SKM-1 (cell line): ENCODE results near the gene EPPIN.
"Not testable (repeated sequence)": the region's sequence is repeated elsewhere in the genome, so short reads cannot be mapped to it uniquely, and the experiment has no call there.

Experiments
- DNase-seq: peaks from one replicate; lab custom pipeline; 2025; ENCODE audit not compliant: unreplicated experiment; lab: John Stamatoyannopoulos, UW

Gene EPPIN

DNA sequence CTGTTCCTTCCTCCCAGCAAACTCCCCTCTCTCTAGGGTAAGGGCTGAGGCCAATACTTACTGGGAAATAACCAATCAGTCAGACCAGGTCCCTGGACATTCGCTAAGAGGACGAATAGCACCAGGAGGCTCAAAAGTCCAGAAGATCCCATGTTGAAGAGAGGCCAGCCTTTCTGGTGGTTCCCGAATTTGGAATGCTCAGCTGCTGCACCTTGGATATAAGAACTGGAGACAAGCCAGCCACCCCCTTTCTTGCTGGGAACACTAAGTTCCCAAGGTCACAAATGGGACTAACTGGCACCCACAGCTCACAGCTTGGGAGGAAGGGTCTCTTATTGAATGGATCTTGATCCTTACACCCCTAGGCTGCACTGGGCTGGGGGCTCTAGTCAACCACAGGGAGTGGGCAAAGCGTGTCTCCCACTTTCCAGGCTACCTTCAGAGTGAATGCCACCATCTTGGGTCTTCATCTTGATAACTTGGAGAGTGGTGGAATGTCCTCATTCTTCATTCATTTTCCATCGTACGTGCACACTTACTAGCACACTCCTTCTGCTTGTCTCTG lies at the start of gene EPPIN:
TSS of gene EPPIN (minus strand) at position 196 of the 565 bp plus-strand sequence. CDS start at position 152, 44 bp downstream.
- DNase-seq, result no peak

DNA sequence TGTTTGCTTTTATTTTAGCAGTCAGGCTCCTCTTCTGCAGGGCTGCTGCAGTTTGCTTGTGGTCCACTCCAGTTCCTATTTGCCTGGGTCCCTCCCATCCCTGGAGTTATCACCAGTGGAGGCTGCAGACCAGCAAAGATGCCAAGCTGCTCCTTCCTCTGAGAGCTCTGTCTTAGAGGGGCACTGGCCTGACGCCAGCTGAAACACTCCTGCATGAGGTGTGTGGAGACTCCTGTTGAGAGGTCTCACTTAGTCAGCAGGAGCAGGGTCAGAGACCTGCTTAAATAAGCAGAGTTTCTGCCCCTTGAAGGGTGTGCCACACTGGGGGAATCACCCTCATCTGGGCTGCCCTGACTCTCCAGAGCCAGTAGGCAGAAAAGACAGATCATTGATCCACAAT lies 48.0 kb upstream of the EPPIN start:
- DNase-seq, result no peak

DNA sequence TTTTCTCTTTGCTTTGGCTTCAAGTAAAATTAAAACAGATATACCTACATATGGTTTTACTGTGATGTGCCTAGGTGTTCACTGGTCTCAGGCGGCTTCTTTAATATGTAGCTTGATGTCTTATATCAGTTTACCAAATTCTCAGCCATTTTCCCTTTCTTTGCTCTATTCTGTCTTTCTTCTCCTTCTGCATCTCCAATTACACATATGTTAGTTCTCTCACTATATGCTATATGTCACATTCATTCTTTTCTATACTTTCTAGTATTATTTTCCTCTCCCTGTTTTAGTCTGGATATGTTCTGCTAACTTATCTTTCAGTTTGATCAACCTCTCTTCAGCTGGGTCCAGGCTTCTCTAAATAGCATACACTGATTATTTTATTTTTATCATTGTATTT lies 46.3 kb upstream of the EPPIN start:
- no peak for DNase-seq

DNA sequence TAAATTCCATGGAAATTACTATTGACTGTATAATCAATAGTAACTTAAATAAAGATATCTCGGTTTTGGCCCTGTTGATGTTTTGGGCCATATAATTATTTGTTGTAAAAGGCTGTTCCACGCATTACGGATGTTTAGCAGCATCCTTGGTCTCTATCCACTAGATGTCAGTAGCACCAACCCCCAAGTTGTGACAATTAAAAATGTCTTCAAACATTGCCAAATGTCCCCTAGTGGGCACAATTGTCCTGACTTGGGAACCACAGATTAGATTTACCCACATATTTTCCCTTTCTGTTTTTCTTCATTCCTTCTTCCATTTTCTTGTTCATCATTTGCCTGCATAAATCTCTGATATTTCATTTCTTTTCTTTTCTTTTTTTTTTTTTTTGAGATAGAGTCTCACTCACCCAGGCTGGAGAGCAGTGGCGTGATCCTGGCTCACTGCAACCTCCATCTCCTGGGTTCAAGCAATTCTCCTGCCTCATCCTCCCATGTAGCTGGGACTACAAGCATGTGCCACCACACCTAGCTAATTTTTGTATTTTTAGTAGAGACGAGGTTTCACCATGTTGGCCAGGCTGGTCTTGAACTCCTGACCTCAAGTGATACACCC lies 45.5 kb upstream of the EPPIN start:
- DNase-seq, result no peak

- DNase-seq, result no peak
These were observed 42.5 kb upstream of the EPPIN start for GRCh38 chr20:45589725-45590124.

GRCh38 chr20:45588800-45589199 lies 41.6 kb upstream of the EPPIN start:
- DNase-seq, result no peak

GRCh38 chr20:45585986-45586385 lies 38.8 kb upstream of the EPPIN start:
- DNase-seq, result not testable (repeated sequence)

DNA sequence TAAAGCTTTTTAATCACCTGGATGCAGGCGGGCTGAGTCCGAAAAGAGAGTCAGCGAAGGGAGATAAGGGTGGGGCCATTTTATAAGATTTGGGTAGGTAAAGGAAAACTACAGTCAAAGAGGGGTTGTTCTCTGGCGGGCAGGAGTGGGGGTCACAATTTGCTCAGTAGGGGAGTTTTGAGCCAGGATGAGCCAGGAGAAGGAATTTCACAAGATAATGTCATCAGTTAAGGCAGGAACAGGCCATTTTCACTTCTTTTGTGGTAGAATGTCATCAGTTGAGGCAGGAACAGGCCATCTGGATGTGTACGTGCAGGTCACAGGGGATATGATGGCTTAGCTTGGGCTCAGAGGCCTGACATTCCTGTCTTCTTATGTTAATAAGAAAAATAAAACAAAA lies 37.1 kb upstream of the EPPIN start:
- not testable (repeated sequence) for DNase-seq

GRCh38 chr20:45583502-45583901 lies 36.3 kb upstream of the EPPIN start:
- no peak for DNase-seq

GRCh38 chr20:45581702-45582101 lies 34.5 kb upstream of the EPPIN start:
- no peak for DNase-seq

DNA sequence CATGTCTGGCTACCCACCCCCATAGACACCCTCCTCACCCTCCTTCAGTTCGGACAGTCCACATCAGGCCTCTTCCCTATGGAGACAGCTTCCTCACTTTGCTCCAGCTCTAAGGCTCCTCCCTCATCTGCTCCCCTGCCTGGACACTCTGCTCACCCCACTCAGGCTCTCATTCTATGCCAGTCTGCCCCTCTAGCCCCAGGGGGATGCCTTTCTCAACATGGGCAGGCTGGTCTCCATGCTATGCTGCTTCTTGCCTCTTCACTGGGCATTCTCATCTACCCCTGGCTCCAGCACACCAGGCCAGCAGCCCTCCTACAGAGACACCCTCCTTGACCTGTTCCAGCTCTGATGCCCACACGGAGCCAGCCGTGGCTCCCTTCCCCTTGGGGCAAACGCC lies 32.0 kb upstream of the EPPIN start, which contains the start of gene WFDC8:
TSS of gene WFDC8 (minus strand) at position 101 of the 400 bp plus-strand sequence. CDS start at position 64, 37 bp downstream.
- DNase-seq, result no peak

DNA sequence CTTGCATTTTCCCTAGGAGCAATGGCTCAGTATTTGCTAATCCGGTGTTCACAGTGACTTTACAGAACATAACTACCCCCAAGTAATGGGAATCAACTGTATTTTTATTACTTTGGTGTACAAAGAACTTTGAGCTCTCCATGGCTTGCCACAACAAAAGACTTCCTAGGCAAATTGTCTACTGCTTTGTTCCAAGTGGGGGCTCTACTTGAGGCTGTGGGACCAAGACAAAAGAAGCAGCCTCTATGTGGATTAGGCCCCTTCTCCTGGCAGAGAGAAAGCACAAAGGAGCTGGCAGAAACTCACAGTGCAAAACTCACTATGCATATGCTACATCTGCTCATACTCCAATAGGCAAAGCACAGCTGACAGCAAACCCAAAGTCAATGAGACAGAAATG lies 31.0 kb upstream of the EPPIN start:
- DNase-seq, result no peak

DNA sequence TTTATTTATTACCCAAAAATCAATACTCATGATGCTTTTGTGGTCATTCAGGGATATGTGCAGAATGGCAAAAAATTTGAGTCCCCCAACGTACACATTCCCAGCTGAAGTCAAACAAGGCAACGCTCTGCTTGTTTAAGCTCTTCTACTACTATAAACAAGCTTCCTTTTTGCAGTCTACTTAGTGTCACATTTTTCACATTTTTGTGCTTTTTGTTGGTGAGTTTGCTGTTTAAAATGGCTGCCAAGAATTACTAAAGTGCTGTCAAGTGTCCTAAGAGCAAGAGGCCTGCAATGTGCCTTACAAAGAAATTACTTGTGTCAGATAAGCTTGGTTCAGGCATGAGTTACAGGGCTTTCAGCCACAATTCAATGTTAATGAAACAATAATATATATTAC lies 29.8 kb upstream of the EPPIN start:
- no peak for DNase-seq

DNA sequence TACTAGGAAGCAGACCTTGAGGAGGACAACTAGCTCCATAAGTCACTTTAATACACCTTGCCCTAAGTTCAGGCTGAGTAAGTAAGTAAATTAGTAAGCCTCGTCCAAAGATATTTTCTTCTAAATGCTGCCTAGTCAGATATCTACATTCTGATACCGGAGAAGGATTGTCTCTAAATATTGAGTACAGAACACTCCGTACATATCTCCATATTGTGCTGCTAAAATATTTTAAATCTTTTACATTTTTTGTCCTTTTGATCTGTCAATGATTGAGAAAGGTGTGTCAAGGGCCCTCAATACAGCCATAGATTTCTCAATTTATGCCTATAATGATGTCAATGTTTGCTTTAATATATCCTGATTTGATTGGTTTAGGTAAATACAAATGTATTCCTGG lies 28.7 kb upstream of the EPPIN start:
- DNase-seq, result no peak

- DNase-seq, result not testable (repeated sequence)
These were observed 22.4 kb upstream of the EPPIN start for GRCh38 chr20:45569650-45570049.

DNA sequence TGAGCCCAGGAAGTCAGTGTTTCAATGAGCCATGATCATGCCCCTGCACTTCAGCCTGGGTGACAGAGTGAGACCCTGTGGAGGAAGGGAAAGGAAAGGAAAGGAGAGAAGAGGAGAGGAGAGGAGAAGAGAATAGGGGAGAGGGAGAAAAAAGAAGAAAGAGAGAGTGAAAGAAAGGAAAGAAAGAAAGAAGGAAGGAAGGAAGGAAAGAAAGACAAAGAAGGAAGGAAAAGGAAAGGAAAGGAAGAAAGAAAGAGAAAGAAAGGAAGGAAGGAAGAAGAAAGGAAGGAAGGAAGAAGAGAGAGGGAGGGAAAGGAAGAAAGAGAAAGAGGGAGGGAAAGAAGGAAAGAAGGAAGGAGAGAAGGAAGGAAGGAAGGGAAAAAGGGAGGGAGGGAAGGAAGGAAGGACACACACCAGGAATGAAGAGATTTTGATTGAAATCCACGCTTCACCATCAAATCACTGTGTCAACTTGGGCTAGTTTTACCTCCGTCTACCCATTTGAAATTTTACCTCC lies 17.6 kb upstream of the EPPIN start:
- DNase-seq, result no peak

DNA sequence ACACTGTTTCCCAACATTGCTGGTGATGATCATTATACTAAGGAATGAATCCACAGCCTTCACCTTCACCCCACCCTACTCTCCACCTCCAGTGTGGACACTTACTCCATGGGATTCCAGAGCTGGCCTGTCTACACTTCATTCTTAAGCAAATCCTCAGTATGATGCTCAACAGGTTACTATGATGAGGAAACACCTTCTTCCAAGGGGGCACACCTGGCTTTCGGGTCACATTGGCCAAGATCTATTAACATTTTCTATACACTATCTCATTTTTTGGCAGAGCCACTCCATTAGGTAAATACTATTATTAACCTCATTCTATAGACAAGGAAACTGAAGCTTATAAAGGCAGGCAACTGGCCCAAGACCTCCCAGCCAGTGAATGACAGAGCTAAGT lies 8.0 kb upstream of the EPPIN start:
- no peak for DNase-seq

DNA sequence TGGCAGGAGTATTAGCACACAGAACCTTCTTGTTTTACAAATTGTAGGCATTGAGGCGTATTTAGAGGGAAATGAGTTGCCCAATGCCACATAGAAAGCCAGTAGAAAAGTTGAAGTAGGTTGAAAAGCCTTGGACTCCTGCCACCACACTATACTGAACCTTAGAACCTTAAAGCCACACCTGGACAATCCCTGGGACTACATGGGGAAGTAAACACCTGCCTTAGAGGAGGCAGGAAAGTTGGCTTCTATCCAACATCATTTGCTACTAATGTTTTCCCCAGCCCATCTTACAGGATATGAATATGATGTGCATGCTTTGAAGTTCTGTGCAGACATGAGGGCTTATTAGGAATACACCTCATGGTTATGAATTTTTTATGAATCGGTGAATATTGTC lies 5.3 kb upstream of the EPPIN start:
- DNase-seq, result no peak

GRCh38 chr20:45550765-45551164 lies 3.6 kb upstream of the EPPIN start:
- DNase-seq, result no peak

DNA sequence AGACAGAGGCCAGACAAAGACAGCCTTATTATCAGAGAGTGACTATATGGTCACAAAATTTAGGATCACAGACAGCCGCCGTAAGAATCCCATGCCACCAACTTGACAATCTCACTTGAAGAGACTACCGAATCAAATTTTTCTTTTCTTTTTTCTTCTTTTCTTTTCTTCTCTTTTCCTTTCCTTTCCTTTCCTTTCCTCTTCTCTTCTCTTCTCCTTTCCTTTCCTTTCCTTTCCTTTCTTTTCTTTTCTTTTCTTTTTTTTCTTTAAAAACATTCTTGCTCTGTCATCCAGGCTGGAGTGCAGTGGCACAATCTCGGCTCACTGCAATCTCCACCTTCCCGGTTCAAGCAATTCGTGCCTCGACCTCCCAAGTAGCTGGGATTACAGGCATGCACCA lies 1.2 kb upstream of the EPPIN start:
- no peak for DNase-seq

- no peak for DNase-seq
These were observed 1.3 kb downstream of the EPPIN start for GRCh38 chr20:45545754-45546453.

DNA sequence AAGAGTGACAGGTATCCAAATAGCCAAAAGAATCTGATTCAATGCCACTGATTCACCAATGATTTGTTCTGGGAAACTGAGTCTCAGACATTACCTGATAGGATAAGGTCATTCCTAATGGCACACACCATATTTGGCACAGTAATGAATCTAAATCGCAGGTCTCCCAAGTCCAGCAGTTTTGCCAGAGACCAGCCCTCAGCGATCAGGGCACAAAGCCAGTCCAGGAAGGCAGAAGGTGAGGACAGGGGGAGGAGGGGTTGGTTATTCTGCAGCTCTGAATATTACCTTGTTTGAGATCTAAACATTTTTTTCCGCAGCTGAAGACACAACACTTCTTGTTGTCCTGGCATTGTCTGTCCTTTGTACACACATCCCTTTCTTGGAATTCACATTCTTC lies 1.9 kb downstream of the EPPIN start:
- no peak for DNase-seq
